ENCODE data around the gene TRIM28. TPM values are rescaled to one million over a fixed set of nuclear protein-coding genes. Genes with fewer than 3 reads are reported as not detected.

TRIM28 gene
- total and polyA plus RNA-seq, 9 of the 15 experiments (the other 6 are each of a cell fraction or from before 2014, with no cell fraction given): 12.1 to 797 (median 490) TPM

- TF ChIP-seq PHF8 (IDR thresholded peaks at IDR 0.05; ENCODE audit: borderline replicate concordance, low read length): peak; percentile 73; the same call in 1 of the 2 replicates
- peak; percentile 84 for TF ChIP-seq NFYB (IDR thresholded peaks at IDR 0.05; ENCODE audit: extremely low read depth, insufficient read length)
- TF ChIP-seq NFIC (IDR thresholded peaks at IDR 0.05): peak; percentile 59
- TF ChIP-seq, protein P1, sequence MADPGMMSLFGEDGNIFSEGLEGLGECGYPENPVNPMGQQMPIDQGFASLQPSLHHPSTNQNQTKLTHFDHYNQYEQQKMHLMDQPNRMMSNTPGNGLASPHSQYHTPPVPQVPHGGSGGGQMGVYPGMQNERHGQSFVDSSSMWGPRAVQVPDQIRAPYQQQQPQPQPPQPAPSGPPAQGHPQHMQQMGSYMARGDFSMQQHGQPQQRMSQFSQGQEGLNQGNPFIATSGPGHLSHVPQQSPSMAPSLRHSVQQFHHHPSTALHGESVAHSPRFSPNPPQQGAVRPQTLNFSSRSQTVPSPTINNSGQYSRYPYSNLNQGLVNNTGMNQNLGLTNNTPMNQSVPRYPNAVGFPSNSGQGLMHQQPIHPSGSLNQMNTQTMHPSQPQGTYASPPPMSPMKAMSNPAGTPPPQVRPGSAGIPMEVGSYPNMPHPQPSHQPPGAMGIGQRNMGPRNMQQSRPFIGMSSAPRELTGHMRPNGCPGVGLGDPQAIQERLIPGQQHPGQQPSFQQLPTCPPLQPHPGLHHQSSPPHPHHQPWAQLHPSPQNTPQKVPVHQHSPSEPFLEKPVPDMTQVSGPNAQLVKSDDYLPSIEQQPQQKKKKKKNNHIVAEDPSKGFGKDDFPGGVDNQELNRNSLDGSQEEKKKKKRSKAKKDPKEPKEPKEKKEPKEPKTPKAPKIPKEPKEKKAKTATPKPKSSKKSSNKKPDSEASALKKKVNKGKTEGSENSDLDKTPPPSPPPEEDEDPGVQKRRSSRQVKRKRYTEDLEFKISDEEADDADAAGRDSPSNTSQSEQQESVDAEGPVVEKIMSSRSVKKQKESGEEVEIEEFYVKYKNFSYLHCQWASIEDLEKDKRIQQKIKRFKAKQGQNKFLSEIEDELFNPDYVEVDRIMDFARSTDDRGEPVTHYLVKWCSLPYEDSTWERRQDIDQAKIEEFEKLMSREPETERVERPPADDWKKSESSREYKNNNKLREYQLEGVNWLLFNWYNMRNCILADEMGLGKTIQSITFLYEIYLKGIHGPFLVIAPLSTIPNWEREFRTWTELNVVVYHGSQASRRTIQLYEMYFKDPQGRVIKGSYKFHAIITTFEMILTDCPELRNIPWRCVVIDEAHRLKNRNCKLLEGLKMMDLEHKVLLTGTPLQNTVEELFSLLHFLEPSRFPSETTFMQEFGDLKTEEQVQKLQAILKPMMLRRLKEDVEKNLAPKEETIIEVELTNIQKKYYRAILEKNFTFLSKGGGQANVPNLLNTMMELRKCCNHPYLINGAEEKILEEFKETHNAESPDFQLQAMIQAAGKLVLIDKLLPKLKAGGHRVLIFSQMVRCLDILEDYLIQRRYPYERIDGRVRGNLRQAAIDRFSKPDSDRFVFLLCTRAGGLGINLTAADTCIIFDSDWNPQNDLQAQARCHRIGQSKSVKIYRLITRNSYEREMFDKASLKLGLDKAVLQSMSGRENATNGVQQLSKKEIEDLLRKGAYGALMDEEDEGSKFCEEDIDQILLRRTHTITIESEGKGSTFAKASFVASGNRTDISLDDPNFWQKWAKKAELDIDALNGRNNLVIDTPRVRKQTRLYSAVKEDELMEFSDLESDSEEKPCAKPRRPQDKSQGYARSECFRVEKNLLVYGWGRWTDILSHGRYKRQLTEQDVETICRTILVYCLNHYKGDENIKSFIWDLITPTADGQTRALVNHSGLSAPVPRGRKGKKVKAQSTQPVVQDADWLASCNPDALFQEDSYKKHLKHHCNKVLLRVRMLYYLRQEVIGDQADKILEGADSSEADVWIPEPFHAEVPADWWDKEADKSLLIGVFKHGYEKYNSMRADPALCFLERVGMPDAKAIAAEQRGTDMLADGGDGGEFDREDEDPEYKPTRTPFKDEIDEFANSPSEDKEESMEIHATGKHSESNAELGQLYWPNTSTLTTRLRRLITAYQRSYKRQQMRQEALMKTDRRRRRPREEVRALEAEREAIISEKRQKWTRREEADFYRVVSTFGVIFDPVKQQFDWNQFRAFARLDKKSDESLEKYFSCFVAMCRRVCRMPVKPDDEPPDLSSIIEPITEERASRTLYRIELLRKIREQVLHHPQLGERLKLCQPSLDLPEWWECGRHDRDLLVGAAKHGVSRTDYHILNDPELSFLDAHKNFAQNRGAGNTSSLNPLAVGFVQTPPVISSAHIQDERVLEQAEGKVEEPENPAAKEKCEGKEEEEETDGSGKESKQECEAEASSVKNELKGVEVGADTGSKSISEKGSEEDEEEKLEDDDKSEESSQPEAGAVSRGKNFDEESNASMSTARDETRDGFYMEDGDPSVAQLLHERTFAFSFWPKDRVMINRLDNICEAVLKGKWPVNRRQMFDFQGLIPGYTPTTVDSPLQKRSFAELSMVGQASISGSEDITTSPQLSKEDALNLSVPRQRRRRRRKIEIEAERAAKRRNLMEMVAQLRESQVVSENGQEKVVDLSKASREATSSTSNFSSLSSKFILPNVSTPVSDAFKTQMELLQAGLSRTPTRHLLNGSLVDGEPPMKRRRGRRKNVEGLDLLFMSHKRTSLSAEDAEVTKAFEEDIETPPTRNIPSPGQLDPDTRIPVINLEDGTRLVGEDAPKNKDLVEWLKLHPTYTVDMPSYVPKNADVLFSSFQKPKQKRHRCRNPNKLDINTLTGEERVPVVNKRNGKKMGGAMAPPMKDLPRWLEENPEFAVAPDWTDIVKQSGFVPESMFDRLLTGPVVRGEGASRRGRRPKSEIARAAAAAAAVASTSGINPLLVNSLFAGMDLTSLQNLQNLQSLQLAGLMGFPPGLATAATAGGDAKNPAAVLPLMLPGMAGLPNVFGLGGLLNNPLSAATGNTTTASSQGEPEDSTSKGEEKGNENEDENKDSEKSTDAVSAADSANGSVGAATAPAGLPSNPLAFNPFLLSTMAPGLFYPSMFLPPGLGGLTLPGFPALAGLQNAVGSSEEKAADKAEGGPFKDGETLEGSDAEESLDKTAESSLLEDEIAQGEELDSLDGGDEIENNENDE (IDR thresholded peaks at IDR 0.05; ENCODE audit: low read depth, low read length): no peak
- no peak for TF ChIP-seq KAT8 (IDR thresholded peaks at IDR 0.05; ENCODE audit: low read depth)
- TF ChIP-seq, protein P2, sequence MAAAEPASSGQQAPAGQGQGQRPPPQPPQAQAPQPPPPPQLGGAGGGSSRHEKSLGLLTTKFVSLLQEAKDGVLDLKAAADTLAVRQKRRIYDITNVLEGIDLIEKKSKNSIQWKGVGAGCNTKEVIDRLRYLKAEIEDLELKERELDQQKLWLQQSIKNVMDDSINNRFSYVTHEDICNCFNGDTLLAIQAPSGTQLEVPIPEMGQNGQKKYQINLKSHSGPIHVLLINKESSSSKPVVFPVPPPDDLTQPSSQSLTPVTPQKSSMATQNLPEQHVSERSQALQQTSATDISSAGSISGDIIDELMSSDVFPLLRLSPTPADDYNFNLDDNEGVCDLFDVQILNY (CRISPR knock-in tag; IDR thresholded peaks at IDR 0.05): 0 out of 2 replicates have a peak, but pooled peaks have one; percentile 17
- TF ChIP-seq HSF4 (CRISPR knock-in tag; IDR thresholded peaks at IDR 0.05; ENCODE audit: borderline replicate concordance): no peak
- TF ChIP-seq, protein P3, sequence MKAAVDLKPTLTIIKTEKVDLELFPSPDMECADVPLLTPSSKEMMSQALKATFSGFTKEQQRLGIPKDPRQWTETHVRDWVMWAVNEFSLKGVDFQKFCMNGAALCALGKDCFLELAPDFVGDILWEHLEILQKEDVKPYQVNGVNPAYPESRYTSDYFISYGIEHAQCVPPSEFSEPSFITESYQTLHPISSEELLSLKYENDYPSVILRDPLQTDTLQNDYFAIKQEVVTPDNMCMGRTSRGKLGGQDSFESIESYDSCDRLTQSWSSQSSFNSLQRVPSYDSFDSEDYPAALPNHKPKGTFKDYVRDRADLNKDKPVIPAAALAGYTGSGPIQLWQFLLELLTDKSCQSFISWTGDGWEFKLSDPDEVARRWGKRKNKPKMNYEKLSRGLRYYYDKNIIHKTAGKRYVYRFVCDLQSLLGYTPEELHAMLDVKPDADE (conservative IDR thresholded peaks at IDR 0.05; ENCODE audit: control insufficient read depth, low read depth, low read length): peak; percentile 89; the same call in 1 of the 2 replicates
- TF ChIP-seq RBM14 (IDR thresholded peaks at IDR 0.05; ENCODE audit: borderline replicate concordance, insufficient read depth, low read depth, low read length): no peak
- peak; percentile 98 for TF ChIP-seq BRD4 (IDR thresholded peaks at IDR 0.05)
- TF ChIP-seq SAFB2 (IDR thresholded peaks at IDR 0.05; ENCODE audit: borderline replicate concordance, low read depth, low read length, severe bottlenecking): no peak
Observed at GRCh38 chr19:58559275-58560006, 15.6 kb downstream of the TRIM28 start (continued).

Measured in K562 (cell line).